Right atrium auricular region (tissue), 2 donors: ENCODE results near the gene MCOLN3. TPM values are rescaled to one million over a fixed set of nuclear protein-coding genes. Genes with fewer than 3 reads are reported as not detected.
"Not testable (repeated sequence)": the region's sequence is repeated elsewhere in the genome, so short reads cannot be mapped to it uniquely, and the experiment has no call there.

Experiments
- DNase-seq: peaks from one replicate; pipeline ENCODE4 v3.0.0-alpha.2; 2019; ENCODE audit warnings: low spot score
- H3K27ac ChIP-seq, 2 donors: fragments of 200-600 bp; sonication (generic); 1 replicate in 1 of 2; 2 replicates in 1 of 2; pipeline ENCODE4 v1.5.1; 2016 to 2019
- H3K27me3 ChIP-seq, 2 donors: fragments of 200-600 bp; sonication (generic); one replicate each; pipeline versions ENCODE4 v1.5.1 to v1.6.0; 2017 to 2019
- H3K36me3 ChIP-seq: fragments of 200-600 bp; sonication (generic); one replicate; pipeline ENCODE4 v1.5.1; 2016
- H3K4me1 ChIP-seq, 2 donors: fragments of 200-600 bp; sonication (generic); one replicate each; pipeline versions ENCODE4 v1.5.1 to v1.6.0; 2017 to 2019
- H3K4me3 ChIP-seq, 2 donors: fragments of 200-600 bp; sonication (generic); 1 replicate in 1 of 2; 2 replicates in 1 of 2; pipeline ENCODE4 v1.5.1; 2017 to 2019; ENCODE audit warnings: mild to moderate bottlenecking in 1 of 2, moderate library complexity in 1 of 2
- H3K9me3 ChIP-seq, 2 donors: fragments of 200-600 bp; sonication (generic); one replicate each; pipeline ENCODE4 v1.5.1; 2019
- CTCF ChIP-seq, 2 donors: fragments of 200-600 bp; sonication (generic); IDR thresholded peaks; one replicate each; pipeline ENCODE4 v1.5.1; 2019; ENCODE audit warnings: antibody characterized with exemption in 2 of 2
- total RNA-seq, 2 donors: library from RNA; depleted of rRNA; stranded (reverse); fragments of >200 nt; gene quantifications; one replicate each; pipeline ENCODE4 v1.1.0, GENCODE V29; 2016

Gene MCOLN3
- total RNA-seq, 2 donors from 2014 or later = 2.9 to 5.5 TPM

- Histone ChIP-seq H3K27ac (no peak within 1 kb of the TSS), H3K4me3 (peak within 1 kb of the TSS; percentile 41 to 58), H3K4me1 (peaks cover 0 to 15% of the 10 kb centered on the region in 2 donors), H3K9me3 (no peaks in the 10 kb centered on the region), H3K36me3 (no peaks in the 10 kb centered on the region), H3K27me3 (peaks cover 0 to 4% of the 10 kb centered on the region in 2 donors)
- no peak for TF ChIP-seq CTCF (IDR thresholded peaks at IDR 0.05)
- DNase-seq = no peak
These were observed 51.2 kb downstream of the MCOLN3 start, which contains the start of gene MCOLN2 for GRCh38 chr1:84996846-84997666. Gene MCOLN2, minus strand, starts transcription at chr1:84997113. Its CDS starts 241 bp downstream, at chr1:84996872.

- H3K4me1 ChIP-seq = peaks cover 0 to 15% of the 10 kb centered on the region in 2 donors
- H3K4me3 ChIP-seq = no peak overlapping the region
- no peaks in the 10 kb centered on the region for H3K9me3 ChIP-seq
- DNase-seq = no peak
- H3K27ac ChIP-seq = no peak overlapping the region
- H3K27me3 ChIP-seq = peaks cover 0 to 4% of the 10 kb centered on the region in 2 donors
- no peak for TF ChIP-seq CTCF (IDR thresholded peaks at IDR 0.05)
- no peaks in the 10 kb centered on the region for H3K36me3 ChIP-seq
These were observed 52.6 kb downstream of the MCOLN3 start for GRCh38 chr1:84995484-84996334.

GRCh38 chr1:84991097-84991920, 57.0 kb downstream of the MCOLN3 start:
- H3K9me3 ChIP-seq = no peaks in the 10 kb centered on the region
- no peak overlapping the region for H3K4me3 ChIP-seq
- H3K27me3 ChIP-seq = no peaks in the 10 kb centered on the region
- TF ChIP-seq CTCF (IDR thresholded peaks at IDR 0.05) = no peak
- no peak overlapping the region for H3K27ac ChIP-seq
- no peaks in the 10 kb centered on the region for H3K36me3 ChIP-seq
- H3K4me1 ChIP-seq = no peaks in the 10 kb centered on the region
- no peak for DNase-seq

GRCh38 chr1:84988588-84988987, 59.7 kb downstream of the MCOLN3 start:
- Histone ChIP-seq H3K27me3 (no peaks in the 10 kb centered on the region), H3K9me3 (no peaks in the 10 kb centered on the region), H3K27ac (no peak overlapping the region), H3K4me1 (no peaks in the 10 kb centered on the region), H3K4me3 (no peak overlapping the region), H3K36me3 (no peaks in the 10 kb centered on the region)
- DNase-seq = no peak
- no peak for TF ChIP-seq CTCF (IDR thresholded peaks at IDR 0.05)

GRCh38 chr1:84986561-84986960, 61.7 kb downstream of the MCOLN3 start:
- not testable (repeated sequence) for H3K4me3 ChIP-seq, H3K27ac ChIP-seq, H3K9me3 ChIP-seq, H3K4me1 ChIP-seq, DNase-seq, H3K36me3 ChIP-seq, H3K27me3 ChIP-seq
